ENCODE data around the gene GDF11.

GDF11 gene

GRCh38 chr12:55736076-55736475 lies 6.8 kb upstream of the GDF11 start:
- no peaks in the 10 kb centered on the region for H3K27me3 Mint-ChIP-seq (ENCODE audit: low read depth)
- H3K4me3 Mint-ChIP-seq, result no peak overlapping the region
- peaks cover 23% of the 10 kb centered on the region for H3K4me1 Mint-ChIP-seq (ENCODE audit: low read depth)
- H3K9me3 Mint-ChIP-seq, result no peaks in the 10 kb centered on the region
- DNase-seq (ENCODE audit: low spot score), result no peak
- H3K36me3 Mint-ChIP-seq (ENCODE audit: low read depth), result no peaks in the 10 kb centered on the region
- no peak overlapping the region for H3K27ac Mint-ChIP-seq

- H3K27me3 Mint-ChIP-seq (ENCODE audit: low read depth), result peaks cover 4% of the 10 kb centered on the region
- peak; percentile 44 for DNase-seq (ENCODE audit: low spot score)
- H3K27ac Mint-ChIP-seq, result peak overlapping the region; percentile 86
- H3K36me3 Mint-ChIP-seq (ENCODE audit: low read depth), result no peaks in the 10 kb centered on the region
- no peaks in the 10 kb centered on the region for H3K9me3 Mint-ChIP-seq
- H3K4me3 Mint-ChIP-seq, result peak overlapping the region; percentile 87
- H3K4me1 Mint-ChIP-seq (ENCODE audit: low read depth), result peaks cover 27% of the 10 kb centered on the region
These were observed 5.9 kb upstream of the GDF11 start for GRCh38 chr12:55736780-55737580.

- Mint-ChIP-seq H3K27ac (peak overlapping the region; percentile 86), H3K27me3 (ENCODE audit: low read depth) (peaks cover 5% of the 10 kb centered on the region), H3K36me3 (ENCODE audit: low read depth) (no peaks in the 10 kb centered on the region), H3K4me3 (peak overlapping the region; percentile 87), H3K4me1 (ENCODE audit: low read depth) (peaks cover 32% of the 10 kb centered on the region), H3K9me3 (no peaks in the 10 kb centered on the region)
- DNase-seq (ENCODE audit: low spot score), result no peak
These were observed 5.3 kb upstream of the GDF11 start for GRCh38 chr12:55737581-55738122.

- peaks cover 5% of the 10 kb centered on the region for H3K27me3 Mint-ChIP-seq (ENCODE audit: low read depth)
- H3K4me1 Mint-ChIP-seq (ENCODE audit: low read depth), result peaks cover 34% of the 10 kb centered on the region
- no peaks in the 10 kb centered on the region for H3K36me3 Mint-ChIP-seq (ENCODE audit: low read depth)
- peak; percentile 77 for DNase-seq (ENCODE audit: low spot score)
- H3K4me3 Mint-ChIP-seq, result peak overlapping the region; percentile 87
- H3K27ac Mint-ChIP-seq, result peak overlapping the region; percentile 86
- H3K9me3 Mint-ChIP-seq, result no peaks in the 10 kb centered on the region
These were observed 4.5 kb upstream of the GDF11 start for GRCh38 chr12:55738123-55739024.

- Mint-ChIP-seq H3K4me3 (peak overlapping the region; percentile 87), H3K36me3 (ENCODE audit: low read depth) (no peaks in the 10 kb centered on the region), H3K27me3 (ENCODE audit: low read depth) (peaks cover 5% of the 10 kb centered on the region), H3K27ac (no peak overlapping the region), H3K4me1 (ENCODE audit: low read depth) (peaks cover 34% of the 10 kb centered on the region), H3K9me3 (no peaks in the 10 kb centered on the region)
- DNase-seq (ENCODE audit: low spot score), result no peak
These were observed 3.9 kb upstream of the GDF11 start for GRCh38 chr12:55739025-55739378.

GRCh38 chr12:55741931-55742680 lies 816 bp upstream of the GDF11 start:
- H3K4me3 Mint-ChIP-seq, result peak overlapping the region; percentile 83
- H3K9me3 Mint-ChIP-seq, result no peaks in the 10 kb centered on the region
- H3K27me3 Mint-ChIP-seq (ENCODE audit: low read depth), result peaks cover 5% of the 10 kb centered on the region
- peaks cover 51% of the 10 kb centered on the region for H3K4me1 Mint-ChIP-seq (ENCODE audit: low read depth)
- peaks cover 4% of the 10 kb centered on the region for H3K36me3 Mint-ChIP-seq (ENCODE audit: low read depth)
- peak overlapping the region; percentile 74 for H3K27ac Mint-ChIP-seq
- no peak for DNase-seq (ENCODE audit: low spot score)

- H3K36me3 Mint-ChIP-seq (ENCODE audit: low read depth), result peaks cover 4% of the 10 kb centered on the region
- H3K4me3 Mint-ChIP-seq, result peak overlapping the region; percentile 94
- no peaks in the 10 kb centered on the region for H3K9me3 Mint-ChIP-seq
- H3K4me1 Mint-ChIP-seq (ENCODE audit: low read depth), result peaks cover 40% of the 10 kb centered on the region
- H3K27ac Mint-ChIP-seq, result peak overlapping the region; percentile 37
- peak; percentile 38 for DNase-seq (ENCODE audit: low spot score)
- H3K27me3 Mint-ChIP-seq (ENCODE audit: low read depth), result peaks cover 5% of the 10 kb centered on the region
These were observed 751 bp downstream of the GDF11 start for GRCh38 chr12:55743406-55744339.

GRCh38 chr12:55744340-55745030 lies 1.6 kb downstream of the GDF11 start:
- H3K4me3 Mint-ChIP-seq, result peak overlapping the region; percentile 94
- H3K4me1 Mint-ChIP-seq (ENCODE audit: low read depth), result peaks cover 37% of the 10 kb centered on the region
- H3K27me3 Mint-ChIP-seq (ENCODE audit: low read depth), result peaks cover 5% of the 10 kb centered on the region
- H3K9me3 Mint-ChIP-seq, result no peaks in the 10 kb centered on the region
- H3K27ac Mint-ChIP-seq, result peak overlapping the region; percentile 34
- no peak for DNase-seq (ENCODE audit: low spot score)
- peaks cover 9% of the 10 kb centered on the region for H3K36me3 Mint-ChIP-seq (ENCODE audit: low read depth)

GRCh38 chr12:55745361-55746173 lies 2.6 kb downstream of the GDF11 start:
- Mint-ChIP-seq H3K9me3 (no peaks in the 10 kb centered on the region), H3K27me3 (ENCODE audit: low read depth) (peaks cover 5% of the 10 kb centered on the region), H3K36me3 (ENCODE audit: low read depth) (peaks cover 12% of the 10 kb centered on the region), H3K4me3 (peak overlapping the region; percentile 94), H3K27ac (no peak overlapping the region), H3K4me1 (ENCODE audit: low read depth) (peaks cover 37% of the 10 kb centered on the region)
- no peak for DNase-seq (ENCODE audit: low spot score)

- Mint-ChIP-seq H3K4me3 (peak overlapping the region; percentile 51), H3K9me3 (no peaks in the 10 kb centered on the region), H3K27ac (peak overlapping the region; percentile 28), H3K36me3 (ENCODE audit: low read depth) (peaks cover 15% of the 10 kb centered on the region), H3K27me3 (ENCODE audit: low read depth) (peaks cover 5% of the 10 kb centered on the region), H3K4me1 (ENCODE audit: low read depth) (peaks cover 34% of the 10 kb centered on the region)
- no peak for DNase-seq (ENCODE audit: low spot score)
These were observed 3.4 kb downstream of the GDF11 start for GRCh38 chr12:55746174-55746912.

- no peaks in the 10 kb centered on the region for H3K9me3 Mint-ChIP-seq
These were observed 4.0 kb downstream of the GDF11 start for GRCh38 chr12:55746913-55747231.

More at GRCh38 chr12:55746913-55747231, 4.0 kb downstream of the GDF11 start:
- Mint-ChIP-seq H3K36me3 (ENCODE audit: low read depth) (peaks cover 16% of the 10 kb centered on the region), H3K4me1 (ENCODE audit: low read depth) (peaks cover 32% of the 10 kb centered on the region), H3K27me3 (ENCODE audit: low read depth) (peaks cover 3% of the 10 kb centered on the region), H3K4me3 (no peak overlapping the region), H3K27ac (no peak overlapping the region)
- DNase-seq (ENCODE audit: low spot score), result no peak

Measured in T-helper 2 cell treated with Interferon-gamma antibody and Interleukin-4, amounts not matched to agents 5 μg/mL and 100 μg/mL, for 36 hours (primary cell).